NCI-H510A treated with DMSO at 0.1 percent for 48 hours (cell line): ENCODE measurements around the gene PLCL1.
A peak's percentile ranks its signal among the peaks of the same experiment; 100 is the strongest.

ENCODE experiments used
- DNase-seq: peaks from one replicate; lab custom pipeline; 2025; lab: John Stamatoyannopoulos, UW

PLCL1 gene

DNA sequence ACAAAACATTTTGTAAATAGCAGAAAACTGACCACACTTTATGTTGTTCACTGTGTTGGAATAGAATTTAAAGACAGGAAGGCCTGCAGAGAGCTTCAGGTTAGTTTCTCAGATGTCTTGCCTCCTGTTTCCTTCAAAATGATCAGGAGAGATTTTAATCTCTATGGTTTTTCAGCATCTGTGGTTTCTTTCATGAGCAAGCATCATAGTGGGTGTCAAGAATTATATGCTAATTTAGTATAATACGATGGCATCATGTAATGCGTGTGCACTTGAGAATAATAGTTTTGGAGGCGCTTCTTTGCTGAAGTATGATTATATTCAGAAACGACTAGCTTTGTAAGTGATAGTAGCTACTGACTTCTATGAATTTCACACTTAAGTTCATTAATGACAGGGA is 149.9 kb downstream of the PLCL1 start:
- DNase-seq = no peak

DNA sequence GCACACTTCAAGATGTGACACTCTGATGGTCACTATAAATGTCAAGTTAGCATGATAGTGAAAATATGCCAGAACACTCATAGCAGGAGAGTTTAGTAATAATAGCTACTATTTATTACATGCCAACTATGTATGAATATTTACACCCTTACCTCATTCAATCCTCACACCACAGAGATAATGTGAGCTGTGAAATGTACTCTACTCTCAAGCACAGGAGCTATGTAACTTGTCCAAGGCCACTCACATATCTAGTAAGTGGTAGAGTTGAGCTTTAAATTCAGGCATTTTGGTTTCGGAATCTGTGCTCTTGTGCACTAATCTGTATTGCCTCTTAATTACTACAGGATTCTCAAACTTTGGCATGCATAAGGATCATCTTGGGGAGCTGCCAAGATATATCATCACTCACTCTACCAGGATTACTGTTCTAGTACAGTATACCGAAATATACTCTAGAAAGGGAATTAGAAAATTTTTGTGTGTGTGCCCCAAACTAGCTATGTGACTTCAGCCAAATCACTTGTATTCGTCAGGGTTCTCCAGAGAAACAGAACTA is 154.3 kb downstream of the PLCL1 start:
- no peak for DNase-seq

DNA sequence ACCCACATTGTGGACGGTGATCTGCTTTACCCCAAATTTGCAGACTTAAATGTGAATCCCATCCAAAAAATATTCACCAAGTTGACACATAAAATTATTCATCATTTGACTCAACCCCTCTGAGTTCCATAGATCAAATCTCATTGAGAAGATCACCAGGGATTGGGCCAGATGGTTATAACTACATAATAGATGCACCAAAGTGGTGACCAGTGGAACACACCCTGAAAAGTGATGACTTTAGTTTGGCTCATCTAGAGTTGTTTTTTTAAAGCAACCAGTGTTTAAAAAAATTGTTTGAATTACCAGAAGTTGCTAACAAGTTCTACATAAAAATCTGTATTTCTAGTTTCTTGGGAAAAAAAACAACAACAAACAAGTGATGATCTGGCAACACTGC is 155.0 kb downstream of the PLCL1 start:
- DNase-seq = no peak

DNA sequence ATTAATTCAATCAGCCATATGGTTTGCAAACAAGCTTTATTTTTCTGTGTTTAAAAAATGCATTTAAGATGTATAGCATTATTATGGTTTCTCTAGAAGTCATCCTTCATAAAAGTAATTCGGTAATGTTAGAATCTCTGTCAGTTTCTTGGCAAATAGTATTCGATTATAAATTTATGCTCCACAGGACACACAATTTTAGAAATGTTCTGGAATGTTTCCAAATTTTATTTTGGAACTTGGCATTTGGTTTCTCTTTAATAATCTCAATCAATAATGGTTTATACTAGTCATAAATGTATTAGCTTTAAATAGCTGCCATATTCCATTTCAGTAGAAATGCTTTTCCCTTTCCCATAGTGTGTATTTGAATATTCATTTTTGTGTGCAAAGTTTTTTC is 156.4 kb downstream of the PLCL1 start:
- no peak for DNase-seq

DNA sequence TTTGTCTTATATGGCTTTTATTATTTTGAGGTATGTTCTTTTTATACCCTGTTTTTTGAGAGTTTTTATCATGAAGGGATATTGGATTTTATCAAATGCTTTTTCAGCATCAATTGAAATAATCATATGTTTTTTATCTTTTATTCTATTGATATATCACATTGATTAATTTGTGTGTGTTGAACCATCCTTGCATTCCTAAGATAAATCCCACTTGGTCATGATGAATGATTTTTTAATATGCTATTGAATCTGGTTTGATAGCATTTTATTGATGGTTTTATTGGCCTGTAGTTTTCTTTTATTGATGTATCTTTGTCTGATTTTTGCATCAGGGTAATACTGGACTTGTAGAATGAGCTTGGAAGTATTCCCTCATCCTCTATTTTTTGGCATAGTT is 160.3 kb downstream of the PLCL1 start:
- no peak for DNase-seq

DNA sequence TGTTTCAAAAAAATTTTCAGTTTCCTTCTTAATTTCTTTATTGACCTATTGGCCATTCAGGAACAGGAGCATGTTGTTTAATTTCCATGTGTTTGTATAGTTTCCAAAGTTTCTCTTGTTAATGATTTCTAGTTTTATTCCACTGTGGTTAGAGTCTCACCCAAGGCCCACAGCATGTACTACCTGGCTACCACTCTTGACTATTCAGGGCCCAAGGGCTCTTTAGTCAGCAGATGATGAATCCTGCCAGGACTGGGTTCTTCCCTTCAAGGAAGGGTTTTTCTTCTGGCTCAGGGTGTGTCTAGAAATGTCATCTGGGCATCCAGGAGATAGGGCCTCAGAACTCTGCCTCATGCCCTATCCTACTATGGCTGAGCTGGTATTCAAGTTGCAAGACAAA is 161.4 kb downstream of the PLCL1 start:
- DNase-seq = no peak

DNA sequence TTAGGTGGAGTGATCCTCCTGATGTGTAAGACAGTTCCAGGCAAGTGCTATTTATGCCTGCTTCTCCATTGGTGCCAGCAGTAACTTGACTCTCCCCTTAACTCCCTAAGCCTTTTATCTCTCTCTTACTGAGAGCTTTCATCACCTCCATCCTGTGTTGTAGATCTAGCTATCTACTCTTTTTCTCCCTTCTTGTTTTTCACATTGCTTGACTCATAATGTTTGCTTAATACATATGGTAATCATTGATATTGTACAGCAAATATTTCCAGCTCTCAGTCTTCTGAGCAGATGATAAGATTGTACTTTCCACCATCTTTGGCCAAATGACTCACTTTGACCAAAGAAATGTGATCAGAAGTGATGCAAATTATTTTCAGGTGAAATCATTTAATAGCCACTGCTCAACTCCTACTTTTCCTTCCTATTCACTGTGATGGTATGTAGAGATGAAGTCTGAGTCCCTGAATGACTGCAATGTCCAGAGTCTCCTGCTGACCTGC is 165.0 kb downstream of the PLCL1 start:
- DNase-seq = peak; percentile 3

DNA sequence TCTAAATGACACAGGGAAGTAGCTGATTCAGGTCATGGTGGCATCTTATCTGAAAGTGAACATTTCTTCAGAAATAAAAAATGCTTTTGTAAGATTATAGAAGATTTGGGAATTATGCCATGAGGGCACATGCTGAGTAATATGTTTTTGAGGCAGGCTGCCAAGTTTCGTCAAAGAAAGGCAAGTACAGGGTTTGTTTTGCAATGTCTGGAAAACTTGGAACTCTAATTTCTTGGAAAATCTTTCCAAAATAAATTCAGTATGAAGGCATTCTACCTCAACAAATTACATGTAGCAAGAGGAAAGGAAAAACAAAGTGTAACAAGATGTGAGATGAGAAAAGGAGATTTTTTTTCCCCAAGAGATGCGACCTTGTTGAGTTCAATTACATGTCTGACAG is 167.7 kb downstream of the PLCL1 start:
- DNase-seq = no peak

DNA sequence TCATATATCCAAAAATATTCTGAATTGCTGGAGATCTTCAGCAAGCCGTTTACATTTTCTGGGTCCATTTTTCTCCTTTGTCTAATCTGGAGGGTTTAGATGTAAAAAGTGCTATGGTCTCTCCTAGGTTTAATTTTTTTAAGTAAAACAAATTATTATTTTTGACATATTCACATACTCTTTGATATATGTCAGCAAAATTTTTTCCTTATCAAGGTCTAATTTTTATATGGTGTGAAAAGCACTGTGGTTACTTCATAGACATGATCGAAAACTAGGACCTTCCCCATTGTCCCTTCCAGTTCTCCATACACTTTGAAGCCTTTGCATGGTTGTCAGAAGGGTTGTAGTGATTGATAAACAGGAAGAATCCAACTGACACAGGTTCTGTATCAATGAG is 168.2 kb downstream of the PLCL1 start:
- DNase-seq = no peak

DNA sequence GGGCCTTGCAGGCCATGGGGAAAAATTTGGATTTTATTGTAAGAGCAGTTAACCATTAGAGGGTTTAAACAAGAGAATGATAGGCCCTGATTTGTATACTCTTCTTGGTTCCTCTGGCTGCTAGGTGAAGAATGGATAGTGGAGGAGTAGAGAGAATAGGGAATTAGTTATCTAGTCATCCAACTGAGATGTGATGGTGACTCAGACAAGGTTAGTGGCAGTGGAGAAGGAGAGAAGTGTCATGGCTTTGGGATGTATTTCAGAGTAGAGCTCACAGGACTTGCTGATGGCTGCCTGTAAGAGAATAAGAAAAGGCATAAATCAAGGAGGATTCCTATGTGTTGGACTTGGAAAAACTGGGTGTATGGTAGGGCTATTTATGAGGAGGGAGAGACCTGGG is 169.4 kb downstream of the PLCL1 start:
- DNase-seq = no peak

DNA sequence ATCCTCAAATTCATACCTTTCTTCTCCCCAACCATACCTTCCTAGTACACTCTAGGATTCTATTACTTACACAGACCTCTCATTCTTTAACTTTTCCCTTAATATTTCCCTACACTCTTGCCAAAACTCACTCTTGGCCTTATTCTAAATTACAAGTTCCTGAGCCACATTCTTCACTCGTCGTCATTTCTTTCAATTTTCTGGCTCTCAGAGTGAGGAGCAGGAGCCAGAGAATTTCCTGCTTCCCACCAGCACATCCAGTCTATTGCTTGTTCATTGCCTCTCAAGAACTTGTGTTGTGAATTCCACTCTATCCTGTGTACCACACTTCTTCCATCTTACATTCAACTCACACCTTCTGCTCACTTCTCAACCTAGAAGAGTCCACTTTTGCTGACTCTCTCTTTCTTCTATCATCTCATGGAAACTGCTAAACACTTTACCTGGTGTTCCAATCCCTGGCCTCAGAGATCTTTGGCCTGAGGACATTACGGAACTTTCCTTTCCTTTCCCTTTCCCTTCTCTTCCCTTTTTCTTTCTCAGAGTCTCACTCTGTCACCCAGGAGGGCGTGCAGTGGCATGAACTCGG is 171.6 kb downstream of the PLCL1 start:
- no peak for DNase-seq

DNA sequence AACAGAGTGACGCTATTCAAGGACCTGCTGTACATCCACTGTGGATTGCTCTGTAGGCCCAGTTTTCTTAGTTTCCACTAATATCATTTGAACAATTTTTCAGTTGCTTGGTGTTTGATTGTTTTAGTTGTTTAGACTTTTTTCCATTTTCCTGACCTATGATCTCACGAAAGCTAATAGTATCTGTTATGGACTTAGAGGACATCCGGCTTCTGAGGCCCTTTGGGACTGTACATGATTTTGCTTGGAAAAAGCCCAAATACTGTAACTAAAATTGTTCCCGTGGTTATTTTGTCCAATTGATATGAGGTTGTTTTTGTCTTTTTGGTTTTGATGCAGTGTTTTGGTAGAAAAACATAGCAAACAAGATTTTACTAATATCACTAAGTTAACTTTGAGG is 174.6 kb downstream of the PLCL1 start:
- DNase-seq = no peak

DNA sequence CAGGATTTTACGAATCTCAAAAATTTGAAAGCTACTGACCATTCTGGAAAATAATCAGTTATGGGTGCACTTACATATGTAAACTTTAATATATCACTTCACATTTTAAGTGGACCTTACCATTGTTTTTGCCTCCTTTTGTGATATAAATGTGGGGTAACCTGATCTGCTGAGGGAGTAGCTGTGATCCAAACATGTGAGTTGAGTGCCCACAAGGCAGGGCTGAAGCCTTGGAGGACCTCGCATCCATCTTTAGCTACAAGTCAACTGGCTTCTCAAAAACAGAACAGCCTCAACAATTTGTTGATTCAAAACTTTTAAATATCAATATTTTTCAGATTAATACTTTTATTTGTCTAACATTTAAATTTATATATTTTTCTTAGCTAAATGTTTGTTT is 178.2 kb downstream of the PLCL1 start:
- no peak for DNase-seq

DNA sequence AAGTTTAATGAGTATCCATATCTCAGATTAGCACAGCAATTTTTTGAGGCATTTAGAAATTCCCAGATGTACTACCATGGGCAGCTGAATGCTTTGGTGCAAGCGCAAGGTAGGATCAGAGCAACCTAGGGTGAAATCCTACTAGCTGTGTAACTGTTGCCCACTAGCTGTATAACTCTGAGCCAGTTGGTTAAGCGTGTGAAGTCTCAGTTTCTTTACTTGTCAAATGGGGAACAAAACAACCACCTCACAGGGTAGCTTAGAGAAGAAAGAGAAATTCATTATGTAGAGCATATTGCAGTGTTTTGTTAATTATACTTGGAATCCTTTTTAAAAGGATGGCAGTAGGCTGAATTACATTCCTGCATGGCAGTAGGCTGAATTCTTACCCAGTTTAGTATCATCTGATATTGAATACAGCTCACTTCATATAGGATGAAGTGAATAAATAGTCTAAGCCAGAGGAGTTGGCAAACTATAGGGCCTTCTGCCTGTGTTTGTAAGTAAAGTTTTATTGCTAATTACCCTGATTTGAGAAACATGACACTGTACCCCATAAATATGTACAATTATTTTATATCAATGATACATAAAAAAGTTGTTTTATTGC is 180.7 kb downstream of the PLCL1 start:
- DNase-seq = no peak

DNA sequence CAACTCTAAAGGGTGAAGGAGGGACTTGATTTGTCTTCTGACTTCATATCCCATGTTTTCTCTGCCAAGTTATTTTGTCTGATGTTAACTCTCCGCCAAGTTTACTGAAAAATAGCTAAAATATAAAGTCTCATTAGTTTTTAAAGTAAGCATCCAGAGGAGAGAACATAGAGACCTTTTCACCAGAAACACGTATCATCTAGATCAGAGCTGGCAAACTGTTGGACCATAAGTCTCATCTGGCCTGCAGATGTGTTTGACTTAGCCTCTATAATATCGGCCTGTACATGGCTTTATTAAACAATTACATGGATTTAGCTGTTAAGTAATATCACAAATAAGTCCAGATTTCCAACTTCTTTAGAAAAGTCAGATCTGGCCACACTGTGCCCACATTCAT is 182.6 kb downstream of the PLCL1 start:
- DNase-seq = no peak

DNA sequence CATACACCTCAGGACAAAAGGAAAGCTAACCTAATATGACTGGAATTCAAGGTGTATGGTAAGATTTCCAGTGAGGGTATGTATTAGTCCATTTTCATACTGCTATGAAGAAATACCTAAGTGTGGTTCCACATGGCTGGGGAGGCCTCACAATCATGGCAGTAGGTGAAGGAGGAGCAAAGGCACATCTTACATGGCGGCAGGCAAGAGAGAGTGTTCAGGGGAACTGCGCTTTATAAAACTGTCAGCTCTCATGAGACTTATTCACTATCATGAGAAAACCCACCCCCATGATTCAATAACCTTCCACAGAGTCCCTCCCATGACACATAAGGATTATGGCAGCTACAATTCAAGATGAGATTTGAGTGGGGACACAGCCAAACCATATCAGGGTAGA is 186.0 kb downstream of the PLCL1 start:
- DNase-seq = no peak

DNA sequence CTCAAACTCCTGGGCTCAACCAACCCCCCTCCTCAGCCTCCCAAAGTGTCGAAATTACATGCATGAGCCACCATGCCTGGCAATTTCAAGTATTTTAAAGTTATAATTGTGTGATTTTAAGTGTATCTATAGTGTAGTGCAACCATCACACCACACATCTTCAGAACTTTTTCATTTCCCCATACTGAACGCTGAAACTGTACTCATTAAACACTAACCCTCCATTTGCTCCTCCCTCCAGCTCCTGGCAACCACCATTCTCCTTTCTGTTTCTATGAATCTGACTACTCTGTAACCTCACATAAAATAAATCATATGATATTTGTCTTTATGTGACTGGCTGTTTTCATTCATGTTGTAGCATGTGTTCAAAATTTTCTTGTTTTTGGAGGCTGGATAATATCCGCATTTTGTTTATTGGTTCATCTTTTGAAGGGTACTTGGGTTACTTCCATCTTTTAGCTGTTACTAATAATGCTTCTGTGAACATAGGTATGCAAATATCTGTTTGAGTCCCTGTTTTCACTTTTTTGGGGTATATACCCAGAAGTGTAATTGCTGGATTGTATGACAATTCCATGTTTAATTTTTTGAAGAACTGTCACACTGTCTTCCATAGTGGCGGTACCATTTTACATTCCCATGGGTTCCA is 188.2 kb downstream of the PLCL1 start:
- DNase-seq = no peak

DNA sequence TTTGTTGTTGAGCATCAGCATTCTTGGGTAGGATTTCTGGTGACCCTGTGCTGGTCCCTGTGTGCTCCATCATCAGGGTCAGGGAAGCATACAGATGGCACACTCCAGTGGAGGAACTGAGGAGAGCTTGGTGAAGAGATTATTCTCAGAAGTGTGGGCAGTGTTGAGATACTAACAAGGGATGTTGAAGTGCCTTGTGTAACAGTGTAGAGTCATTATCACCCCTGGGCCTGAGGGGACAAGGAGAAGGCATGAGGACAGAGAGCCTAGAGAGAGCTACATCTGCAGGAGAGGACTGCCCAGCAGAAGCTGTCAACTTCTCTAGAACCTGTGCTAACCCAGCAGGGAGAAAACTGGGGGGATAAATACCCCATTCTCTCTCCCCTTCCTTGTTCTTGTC is 189.0 kb downstream of the PLCL1 start:
- no peak for DNase-seq

DNA sequence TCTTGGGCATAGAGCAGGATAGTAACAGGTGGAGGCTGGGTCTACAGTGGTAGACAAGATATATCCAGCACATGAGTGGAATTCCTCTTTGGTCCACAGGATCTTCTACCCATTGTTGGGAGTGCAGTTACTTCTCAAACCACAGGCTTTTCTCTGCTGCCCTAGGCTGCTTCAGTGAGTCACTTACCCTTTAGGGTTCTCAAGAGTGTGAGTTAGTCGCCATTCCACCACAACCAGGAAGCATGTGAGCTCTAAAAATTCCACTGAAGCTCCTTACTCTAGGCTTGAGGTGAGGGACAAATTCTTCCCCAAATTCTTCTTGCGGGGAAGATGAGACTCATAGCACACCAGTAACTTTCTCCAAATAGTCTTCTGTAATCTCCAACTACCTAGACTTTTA is 189.4 kb downstream of the PLCL1 start:
- no peak for DNase-seq

DNA sequence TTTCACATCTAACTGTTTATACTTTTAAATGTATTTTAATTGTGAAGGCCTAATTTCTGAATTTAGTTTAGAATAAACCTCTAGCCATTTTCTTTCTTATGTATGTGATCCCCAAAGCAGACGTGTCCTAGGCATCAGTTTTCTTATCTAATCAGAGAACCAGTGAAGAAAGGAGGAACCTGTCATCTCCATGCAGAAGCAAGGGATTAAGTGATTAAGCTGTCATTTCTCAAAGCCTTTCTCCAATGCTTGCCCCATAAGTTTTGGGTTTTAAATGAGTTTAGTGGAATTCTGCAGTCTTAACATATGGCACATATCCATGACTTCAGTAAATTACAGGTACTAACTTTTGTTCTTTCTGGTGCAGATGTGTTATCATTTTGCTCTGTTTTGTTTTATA is 190.4 kb downstream of the PLCL1 start:
- no peak for DNase-seq

DNA sequence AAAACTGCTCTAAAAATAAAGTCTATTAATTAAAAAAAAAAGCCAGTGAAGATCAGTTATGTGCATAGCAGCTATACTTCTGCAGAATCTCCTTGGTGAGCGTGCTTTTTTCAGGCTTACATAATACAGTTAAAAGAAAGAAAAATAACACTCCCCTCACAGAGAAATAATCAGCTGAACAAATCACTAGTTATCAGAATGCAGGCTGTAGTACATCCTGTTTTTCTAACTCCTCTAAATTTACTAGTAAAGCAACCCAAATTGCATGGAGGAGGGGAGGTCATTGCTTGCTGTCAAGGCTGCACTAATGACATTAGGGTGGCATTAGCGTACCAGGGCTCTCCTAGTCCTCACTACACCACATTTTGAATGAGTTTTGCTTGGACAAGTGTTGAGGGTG is 192.2 kb downstream of the PLCL1 start:
- no peak for DNase-seq

DNA sequence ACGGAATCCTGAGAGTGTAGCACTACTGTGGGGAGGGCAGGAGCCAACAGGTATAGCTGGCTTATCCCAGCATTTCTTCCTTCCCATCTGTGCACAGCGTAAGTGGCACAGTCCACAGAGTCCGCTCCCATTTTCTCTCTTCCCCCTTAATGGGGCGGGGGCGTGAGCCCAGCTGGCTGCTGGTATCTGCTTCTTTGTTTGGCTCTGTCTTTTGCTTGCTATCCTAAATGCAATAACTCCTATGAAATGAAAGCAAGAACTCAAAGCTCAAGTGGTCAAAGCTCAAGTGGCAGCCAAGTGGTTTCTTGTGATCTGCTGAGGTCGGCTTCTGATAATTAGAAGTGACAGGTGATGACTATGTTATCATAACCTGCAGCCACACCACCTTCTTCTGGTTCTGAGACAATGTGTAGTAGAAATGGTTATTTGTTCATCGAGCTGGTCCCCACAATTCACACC is 192.7 kb downstream of the PLCL1 start:
- DNase-seq = peak; percentile 80

DNA sequence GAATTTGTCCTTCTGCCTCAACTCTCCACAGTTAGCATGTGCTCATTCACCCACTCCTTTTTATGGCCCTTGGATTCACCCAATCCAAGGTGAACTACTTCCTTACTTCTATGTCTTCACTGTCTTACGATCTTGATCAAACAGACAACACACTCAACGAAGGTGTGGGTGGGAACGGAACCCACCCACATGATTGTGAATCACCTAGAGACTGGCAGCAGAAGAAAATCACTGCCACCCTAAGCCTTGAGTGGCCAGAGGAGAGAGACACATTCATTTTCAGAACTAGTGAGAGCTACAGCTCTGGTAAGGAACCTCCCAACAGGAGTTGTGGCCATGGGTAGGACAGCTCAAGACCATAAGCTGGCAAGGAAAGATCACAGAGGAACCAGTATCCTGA is 194.3 kb downstream of the PLCL1 start:
- no peak for DNase-seq
